Omental fat pad (tissue), 4 donors: ENCODE data around the gene EPN3. TPM values are rescaled to one million over a fixed set of nuclear protein-coding genes. Genes with fewer than 3 reads are reported as not detected.

Source experiments
- ATAC-seq: fragments of 150-250 bp; one replicate; pipeline ENCODE4 v1.9.1; 2016; ENCODE audit warnings: mild to moderate bottlenecking, moderate library complexity; ENCODE audit not compliant: low FRiP score
- DNase-seq: peaks from one replicate; pipeline ENCODE4 v3.0.0-alpha.2; 2019; ENCODE audit warnings: low spot score
- total RNA-seq, 4 donors: library from RNA; depleted of rRNA; stranded (reverse); fragments of >200 nt; gene quantifications; one replicate each; pipeline ENCODE4 v1.1.0, GENCODE V29; 2016
- TF ChIP-seq, protein P1 (sequence below), 3 donors: fragments of 450-650 bp; IDR thresholded peaks; one replicate each; pipeline ENCODE4 v1.5.1; 2016 to 2017; ENCODE audit warnings: antibody characterized with exemption in 3 of 3, mild to moderate bottlenecking in 3 of 3, moderate library complexity in 2 of 3

Gene EPN3
- total RNA-seq, 4 donors from 2014 or later, result not detected

DNA sequence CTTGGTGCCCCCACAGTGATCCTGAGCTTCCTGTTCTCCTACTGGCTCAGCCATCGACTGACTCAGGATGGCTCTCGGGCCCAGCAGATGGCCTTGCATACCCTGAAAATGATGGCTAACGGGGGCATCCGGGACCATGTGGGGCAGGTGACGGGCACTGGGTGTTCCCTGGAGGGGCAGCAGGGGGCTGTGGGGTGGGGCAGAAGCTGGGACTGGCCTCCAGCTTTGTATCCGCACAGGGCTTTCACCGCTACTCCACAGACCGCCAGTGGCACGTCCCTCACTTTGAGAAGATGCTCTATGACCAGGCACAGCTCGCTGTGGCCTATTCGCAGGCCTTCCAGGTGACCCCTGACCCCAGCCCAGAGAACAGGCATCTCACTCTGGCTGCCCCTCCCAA lies 17.4 kb downstream of the EPN3 start:
- ATAC-seq, result no peak
- TF ChIP-seq, protein P1, sequence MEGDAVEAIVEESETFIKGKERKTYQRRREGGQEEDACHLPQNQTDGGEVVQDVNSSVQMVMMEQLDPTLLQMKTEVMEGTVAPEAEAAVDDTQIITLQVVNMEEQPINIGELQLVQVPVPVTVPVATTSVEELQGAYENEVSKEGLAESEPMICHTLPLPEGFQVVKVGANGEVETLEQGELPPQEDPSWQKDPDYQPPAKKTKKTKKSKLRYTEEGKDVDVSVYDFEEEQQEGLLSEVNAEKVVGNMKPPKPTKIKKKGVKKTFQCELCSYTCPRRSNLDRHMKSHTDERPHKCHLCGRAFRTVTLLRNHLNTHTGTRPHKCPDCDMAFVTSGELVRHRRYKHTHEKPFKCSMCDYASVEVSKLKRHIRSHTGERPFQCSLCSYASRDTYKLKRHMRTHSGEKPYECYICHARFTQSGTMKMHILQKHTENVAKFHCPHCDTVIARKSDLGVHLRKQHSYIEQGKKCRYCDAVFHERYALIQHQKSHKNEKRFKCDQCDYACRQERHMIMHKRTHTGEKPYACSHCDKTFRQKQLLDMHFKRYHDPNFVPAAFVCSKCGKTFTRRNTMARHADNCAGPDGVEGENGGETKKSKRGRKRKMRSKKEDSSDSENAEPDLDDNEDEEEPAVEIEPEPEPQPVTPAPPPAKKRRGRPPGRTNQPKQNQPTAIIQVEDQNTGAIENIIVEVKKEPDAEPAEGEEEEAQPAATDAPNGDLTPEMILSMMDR (IDR thresholded peaks at IDR 0.05), result no peak
- DNase-seq, result no peak

GRCh38 chr17:50550661-50551432 lies 18.3 kb downstream of the EPN3 start:
- ATAC-seq, result peak; percentile 79
- DNase-seq, result peak; percentile 43
- TF ChIP-seq, protein P1 (IDR thresholded peaks at IDR 0.05), result peak in 1 of 3 donors; percentile 68

GRCh38 chr17:50551433-50551815 lies 18.9 kb downstream of the EPN3 start:
- DNase-seq, result no peak
- ATAC-seq, result no peak
- TF ChIP-seq, protein P1 (IDR thresholded peaks at IDR 0.05), result no peak

DNA sequence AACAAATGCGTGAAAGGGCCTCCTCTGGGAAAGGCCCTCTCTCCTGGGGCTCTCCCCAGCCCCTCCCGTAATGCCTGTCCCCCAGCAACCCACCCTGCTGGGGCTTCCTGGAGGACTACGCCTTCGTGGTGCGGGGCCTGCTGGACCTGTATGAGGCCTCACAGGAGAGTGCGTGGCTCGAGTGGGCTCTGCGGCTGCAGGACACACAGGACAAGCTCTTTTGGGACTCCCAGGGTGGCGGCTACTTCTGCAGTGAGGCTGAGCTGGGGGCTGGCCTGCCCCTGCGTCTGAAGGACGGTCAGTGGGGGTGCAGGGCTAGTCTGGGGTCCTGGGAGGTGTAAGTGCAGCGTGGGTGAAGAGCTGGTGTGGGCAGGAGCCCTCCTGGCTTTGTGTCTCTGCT lies 19.3 kb downstream of the EPN3 start:
- DNase-seq (no peak), ATAC-seq (no peak)
- TF ChIP-seq, protein P1 (IDR thresholded peaks at IDR 0.05), result no peak

- ATAC-seq (no peak), DNase-seq (no peak)
- TF ChIP-seq, protein P1 (IDR thresholded peaks at IDR 0.05), result no peak
Observed at GRCh38 chr17:50554201-50554600, 21.7 kb downstream of the EPN3 start.

DNA sequence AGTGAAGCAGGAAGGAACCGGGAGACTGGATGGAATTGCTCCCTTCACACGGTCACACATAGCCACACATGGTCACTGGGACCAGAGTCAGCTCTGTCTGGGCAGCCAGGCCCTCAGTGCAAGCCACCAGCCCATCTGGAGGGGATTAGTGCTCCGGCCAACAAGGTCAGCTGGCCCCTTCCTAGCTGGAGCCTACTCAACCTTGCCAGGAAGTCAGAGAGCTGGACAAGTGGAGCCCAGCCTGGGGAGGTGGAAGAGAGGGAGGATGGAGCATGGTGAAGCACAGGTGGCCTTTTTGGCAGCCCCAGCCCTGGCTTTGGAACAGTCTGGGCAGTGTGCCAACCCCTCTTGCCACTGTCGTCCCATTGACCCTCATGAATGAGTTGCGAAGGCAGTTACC lies 24.3 kb downstream of the EPN3 start:
- ATAC-seq (no peak), DNase-seq (no peak)
- TF ChIP-seq, protein P1 (IDR thresholded peaks at IDR 0.05), result no peak

- TF ChIP-seq, protein P1 (IDR thresholded peaks at IDR 0.05), result no peak
- DNase-seq, result no peak
- ATAC-seq, result no peak
Observed at GRCh38 chr17:50557630-50558029, 25.1 kb downstream of the EPN3 start.
